Pancreas (tissue), 10 donors: ENCODE measurements around the gene NOTCH3. TPM values are rescaled to one million over a fixed set of nuclear protein-coding genes. Genes with fewer than 3 reads are reported as not detected.

Source experiments
- ATAC-seq, 4 donors: fragments of 200-7000 bp; cut with Tn5 transposase; one replicate each; pipeline versions ENCODE4 v1.8.0 to v1.9.1; 2020; ENCODE audit warnings: mild to moderate bottlenecking in 4 of 4, moderate library complexity in 4 of 4
- DNase-seq, 6 donors: peaks; one replicate each; pipeline ENCODE4 v3.0.0-alpha.2; 2020
- FAIRE-seq: peaks from 2 replicates; lab custom pipeline; 2012; peaks lifted over from hg19 to GRCh38; lab: Jason Lieb, UNC
- H3K27ac ChIP-seq, 4 donors: fragments of 200-600 bp; sonication (generic); 1 replicate in 3 of 4; 2 replicates in 1 of 4; pipeline versions ENCODE4 v1.5.0 to v1.8.0; 2020
- H3K27me3 ChIP-seq, 4 donors: fragments of 200-600 bp; one replicate each; pipeline ENCODE4 v1.8.0; 2021
- H3K36me3 ChIP-seq, 3 donors: fragments of 200-600 bp; sonication (generic) in 1 of 3; one replicate each; pipeline versions ENCODE4 v1.5.0 to v1.8.0; 2020 to 2021
- H3K4me1 ChIP-seq, 3 donors: fragments of 200-600 bp; one replicate each; pipeline ENCODE4 v1.8.0; 2021
- H3K4me3 ChIP-seq, 4 donors: fragments of 200-600 bp; sonication (generic) in 2 of 4; one replicate each; pipeline versions ENCODE4 v1.5.0 to v1.8.0; 2020 to 2021
- H3K9me3 ChIP-seq, 4 donors: fragments of 200-600 bp; one replicate each; pipeline ENCODE4 v1.8.0; 2021
- WGBS, 2 donors: extraction: QIAGEN DNeasy Blood & Tissue Kit; methylation state at CpG; one replicate each; pipeline ENCODE4 v1.1.7; 2013; 5-methylcytosine and 5-hydroxymethylcytosine counted together
- intact Hi-C, 3 donors: fragments of 100-400 bp; cut with DNase I; formaldehyde crosslinking; loops; one replicate each; pipeline versions ENCODE4 v1.11.1 to v1.14.2; 2022
- polyA plus RNA-seq, 2 donors: library from polyadenylated mRNA; stranded (reverse); fragments of 200-250 nt; gene quantifications; one replicate each; pipeline ENCODE4 v1.2.3, GENCODE V29; 2013
- total RNA-seq, 6 donors: library from RNA; stranded (reverse); fragmentation: NEBNext Ultra II Directional in 4 of 6; extraction: Animal tissue kit (Norgen Biotek cat#: 25700) in 4 of 6; gene quantifications; one replicate each; pipeline versions ENCODE4 v1.2.1 to v1.2.4, GENCODE V29; 2021 to 2023
- TF ChIP-seq, protein P1 (sequence below), 4 donors: fragments of 200-600 bp; sonication (generic) in 3 of 4; IDR thresholded peaks; one replicate each; pipeline versions ENCODE4 v1.5.0 to v1.8.0; 2021; ENCODE audit warnings: antibody characterized with exemption in 4 of 4
- donor health status: healthy with polysubstance abuse.
- donor health status: DM: no; HTN: no; CAD: no; lungs with moderate emphysema.
- donor health status: DM: no; HTN: no; CAD: no.
- donor health status: control.
- donor health status: control.
- donor health status: Bipolar disorder and iron deficiency.
- donor health status: DM: yes; HTN: yes; CAD: no.
- donor health status: DM: no; HTN: no; CAD: no.
- donor health status: DM: no; HTN: no; CAD: no.
- donor health status: DM: yes; HTN: yes; CAD: no.

Gene NOTCH3
- total and polyA plus RNA-seq, 8 donors, result 7.3 to 29.4 (median 11.6) TPM

DNA sequence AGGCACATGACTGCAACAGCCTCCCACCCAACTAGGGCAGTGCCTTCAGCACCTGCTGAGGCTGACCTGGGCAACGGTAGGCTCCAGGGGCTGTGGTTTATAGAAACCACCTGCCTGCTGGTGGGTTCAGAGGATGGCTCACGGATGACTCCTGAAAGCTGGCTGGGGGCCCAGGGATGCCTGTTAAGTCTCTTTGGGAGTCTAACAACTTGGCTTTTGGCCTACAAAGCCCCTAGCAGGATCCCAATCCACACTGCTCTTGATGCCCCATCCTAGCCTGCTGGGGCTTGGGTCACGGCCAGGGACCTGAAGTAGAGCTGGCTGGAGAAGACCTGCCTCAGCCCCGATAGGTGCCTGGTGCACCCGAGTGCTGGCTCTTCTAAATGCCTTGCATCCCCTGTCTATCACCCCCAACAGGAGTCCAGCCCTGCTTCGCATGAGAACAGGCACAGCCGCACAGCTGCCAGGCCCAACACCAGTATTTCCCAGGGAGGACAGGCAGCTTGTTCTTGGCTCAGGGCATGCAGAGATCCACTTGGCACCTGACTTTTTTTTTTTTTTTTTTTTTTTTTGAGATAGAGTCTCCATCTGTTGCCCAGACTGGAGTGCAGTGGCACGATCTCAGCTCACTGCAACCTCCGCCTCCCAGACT is 40.6 kb upstream of the NOTCH3 start:
- 89 to 93% methylated on average over 9 of the region's 9 CpGs for WGBS, 2 donors
- Histone ChIP-seq H3K27me3 (no peaks in the 10 kb centered on the region), H3K4me3 (no peak overlapping the region), H3K4me1 (no peaks in the 10 kb centered on the region), H3K9me3 (no peaks in the 10 kb centered on the region), H3K27ac (no peak overlapping the region), H3K36me3 (peaks cover 7 to 49% (median 26%) of the 10 kb centered on the region in 3 donors)
- DNase-seq (no peak), FAIRE-seq (no peak), ATAC-seq (no peak)
- TF ChIP-seq, protein P1, sequence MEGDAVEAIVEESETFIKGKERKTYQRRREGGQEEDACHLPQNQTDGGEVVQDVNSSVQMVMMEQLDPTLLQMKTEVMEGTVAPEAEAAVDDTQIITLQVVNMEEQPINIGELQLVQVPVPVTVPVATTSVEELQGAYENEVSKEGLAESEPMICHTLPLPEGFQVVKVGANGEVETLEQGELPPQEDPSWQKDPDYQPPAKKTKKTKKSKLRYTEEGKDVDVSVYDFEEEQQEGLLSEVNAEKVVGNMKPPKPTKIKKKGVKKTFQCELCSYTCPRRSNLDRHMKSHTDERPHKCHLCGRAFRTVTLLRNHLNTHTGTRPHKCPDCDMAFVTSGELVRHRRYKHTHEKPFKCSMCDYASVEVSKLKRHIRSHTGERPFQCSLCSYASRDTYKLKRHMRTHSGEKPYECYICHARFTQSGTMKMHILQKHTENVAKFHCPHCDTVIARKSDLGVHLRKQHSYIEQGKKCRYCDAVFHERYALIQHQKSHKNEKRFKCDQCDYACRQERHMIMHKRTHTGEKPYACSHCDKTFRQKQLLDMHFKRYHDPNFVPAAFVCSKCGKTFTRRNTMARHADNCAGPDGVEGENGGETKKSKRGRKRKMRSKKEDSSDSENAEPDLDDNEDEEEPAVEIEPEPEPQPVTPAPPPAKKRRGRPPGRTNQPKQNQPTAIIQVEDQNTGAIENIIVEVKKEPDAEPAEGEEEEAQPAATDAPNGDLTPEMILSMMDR (IDR thresholded peaks at IDR 0.05), result no peak
- intact Hi-C loops, result no loop called here

GRCh38 chr19:15240515-15240914 is 39.7 kb upstream of the NOTCH3 start:
- Histone ChIP-seq H3K27ac (no peak overlapping the region), H3K27me3 (no peaks in the 10 kb centered on the region), H3K9me3 (no peaks in the 10 kb centered on the region), H3K4me1 (no peaks in the 10 kb centered on the region), H3K36me3 (peaks cover 7 to 49% (median 26%) of the 10 kb centered on the region in 3 donors), H3K4me3 (no peak overlapping the region)
- DNase-seq (no peak), FAIRE-seq (no peak), ATAC-seq (no peak)
- intact Hi-C loops, result no loop called here
- TF ChIP-seq, protein P1 (IDR thresholded peaks at IDR 0.05), result no peak
- 91 to 92% methylated on average over 9 of the region's 9 CpGs for WGBS, 2 donors

- Histone ChIP-seq H3K9me3 (no peaks in the 10 kb centered on the region), H3K27me3 (no peaks in the 10 kb centered on the region), H3K4me1 (no peaks in the 10 kb centered on the region), H3K4me3 (no peak overlapping the region), H3K36me3 (peaks cover 7 to 49% (median 26%) of the 10 kb centered on the region in 3 donors), H3K27ac (no peak overlapping the region)
- TF ChIP-seq, protein P1 (IDR thresholded peaks at IDR 0.05), result no peak
- FAIRE-seq (no peak), DNase-seq (no peak), ATAC-seq (no peak)
- 91% methylated on average over 21 to 26 of the region's 26 CpGs for WGBS, 2 donors
- intact Hi-C loops, result no loop called here
These were observed 38.6 kb upstream of the NOTCH3 start for GRCh38 chr19:15239337-15239949.

DNA sequence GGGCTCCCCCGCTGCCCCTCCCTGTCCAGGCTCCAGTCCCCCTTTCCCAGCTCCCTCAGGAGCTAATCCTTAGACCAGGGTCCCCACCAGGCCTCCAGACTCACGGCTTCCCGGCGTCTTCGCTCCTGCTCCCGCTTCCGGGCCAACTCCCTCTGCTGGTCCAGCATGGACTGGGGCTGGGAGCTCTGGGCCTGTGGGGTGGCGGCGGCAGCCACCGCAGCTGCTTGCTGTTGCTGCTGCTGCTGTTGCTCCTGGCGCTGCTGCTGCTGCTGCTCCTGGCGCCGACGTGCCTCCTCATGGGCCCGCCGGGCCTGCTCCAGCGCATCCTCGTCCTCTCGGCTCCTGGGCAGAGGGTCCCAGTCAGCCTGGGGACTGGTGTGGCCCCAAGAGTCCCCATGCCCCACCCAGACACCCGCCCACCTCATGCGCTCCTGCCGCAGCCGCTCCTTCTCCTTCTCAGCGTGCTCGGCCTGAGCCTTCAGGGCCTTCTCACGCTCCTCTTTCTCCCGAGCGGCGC is 37.9 kb upstream of the NOTCH3 start:
- FAIRE-seq, result no peak
- no peak for DNase-seq
- TF ChIP-seq, protein P1 (IDR thresholded peaks at IDR 0.05), result no peak
- Histone ChIP-seq H3K27ac (no peak overlapping the region), H3K4me1 (no peaks in the 10 kb centered on the region), H3K9me3 (no peaks in the 10 kb centered on the region), H3K27me3 (no peaks in the 10 kb centered on the region), H3K36me3 (peaks cover 3 to 43% (median 23%) of the 10 kb centered on the region in 3 donors), H3K4me3 (no peak overlapping the region)
- WGBS, 2 donors, result 95 to 96% methylated on average over 29 of the region's 29 CpGs
- intact Hi-C loops, result no loop called here
- ATAC-seq, result no peak
